Measurements from ENCODE around the gene TMEM11. TPM values are rescaled to one million over a fixed set of nuclear protein-coding genes. Genes with fewer than 3 reads are reported as not detected.

TMEM11 gene
- total and polyA plus RNA-seq, 8 donors: 0.87 to 30.8 (median 13.1) TPM

GRCh38 chr17:21215935-21216334 is 2.0 kb upstream of the TMEM11 start:
- peaks cover 0 to 9% (median 6%) of the 10 kb centered on the region in 4 donors for H3K36me3 ChIP-seq
- H3K27ac ChIP-seq: no peak overlapping the region
- no peak overlapping the region for H3K4me3 ChIP-seq
- H3K9me3 ChIP-seq: no peaks in the 10 kb centered on the region
- no peaks in the 10 kb centered on the region for H3K27me3 ChIP-seq
- peaks cover 33 to 67% (median 50%) of the 10 kb centered on the region in 4 donors for H3K4me1 ChIP-seq
- DNase-seq: no peak
- intact Hi-C loops (cut with DNase I; ENCODE audit: low total_unique reads): loop anchor here (10.0 kb wide), 1 partner anchor 91 kb away; the partner anchor contains the start of gene DHRS7B
- 89 to 96% (median 91%) methylated on average over 6 of the region's 6 CpGs for WGBS, 5 donors
- TF ChIP-seq CTCF (IDR thresholded peaks at IDR 0.05) (no peak), POLR2AphosphoS5 (IDR thresholded peaks at IDR 0.05) (no peak), POLR2A (IDR thresholded peaks at IDR 0.05) (no peak), EP300 (IDR thresholded peaks at IDR 0.05) (no peak)

GRCh38 chr17:21214777-21215541 is 998 bp upstream of the TMEM11 start:
- Histone ChIP-seq H3K27me3 (no peaks in the 10 kb centered on the region), H3K36me3 (peaks cover 0 to 12% (median 11%) of the 10 kb centered on the region in 4 donors), H3K9me3 (no peaks in the 10 kb centered on the region), H3K27ac (peak overlapping the region; percentile 84 to 98 (median 94)), H3K4me3 (peak overlapping the region; percentile 94 to 100 (median 99)), H3K4me1 (peaks cover 39 to 77% (median 60%) of the 10 kb centered on the region in 4 donors)
- peak in 1 of 2 donors; percentile 37 for DNase-seq
- 7 to 14% (median 10%) methylated on average over 23 of the region's 23 CpGs for WGBS, 5 donors
- no peak for TF ChIP-seq POLR2AphosphoS5 (IDR thresholded peaks at IDR 0.05)
- intact Hi-C loops (cut with DNase I; ENCODE audit: low total_unique reads): loop anchor here (10.0 kb wide), 1 partner anchor 90 kb away; the partner anchor contains the start of gene DHRS7B

GRCh38 chr17:21213638-21214014 is 335 bp downstream of the TMEM11 start:
- Histone ChIP-seq H3K36me3 (peaks cover 4 to 25% (median 24%) of the 10 kb centered on the region in 4 donors), H3K27ac (peak overlapping the region; percentile 84 to 98 (median 94)), H3K4me3 (peak overlapping the region; percentile 94 to 100 (median 99)), H3K9me3 (no peaks in the 10 kb centered on the region), H3K4me1 (peaks cover 47 to 81% (median 67%) of the 10 kb centered on the region in 4 donors), H3K27me3 (no peaks in the 10 kb centered on the region)
- TF ChIP-seq POLR2A (IDR thresholded peaks at IDR 0.05) (no peak), POLR2AphosphoS5 (IDR thresholded peaks at IDR 0.05) (no peak), EP300 (IDR thresholded peaks at IDR 0.05) (no peak), CTCF (IDR thresholded peaks at IDR 0.05) (no peak)
- WGBS, 5 donors: 0 to 1% (median 0%) methylated on average over 25 to 35 of the region's 35 CpGs
- intact Hi-C loops (cut with DNase I; ENCODE audit: low total_unique reads): loop anchor here (10.0 kb wide), 1 partner anchor 89 kb away; the partner anchor contains the start of gene DHRS7B
- DNase-seq: peak; percentile 47 to 72

- intact Hi-C loops (cut with DNase I; ENCODE audit: low total_unique reads): loop anchor here (10.0 kb wide), 1 partner anchor 88 kb away; the partner anchor contains the start of gene DHRS7B
- H3K36me3 ChIP-seq: peaks cover 4 to 31% (median 30%) of the 10 kb centered on the region in 4 donors
- H3K4me1 ChIP-seq: peaks cover 53 to 82% (median 71%) of the 10 kb centered on the region in 4 donors
- H3K4me3 ChIP-seq: peak overlapping the region; percentile 94 to 100 (median 99)
- peak overlapping the region; percentile 84 to 98 (median 94) for H3K27ac ChIP-seq
- 4 to 6% (median 5%) methylated on average over 16 to 18 of the region's 18 CpGs for WGBS, 5 donors
- H3K27me3 ChIP-seq: no peaks in the 10 kb centered on the region
- no peaks in the 10 kb centered on the region for H3K9me3 ChIP-seq
- no peak for TF ChIP-seq CTCF (IDR thresholded peaks at IDR 0.05)
- no peak for TF ChIP-seq POLR2AphosphoS5 (IDR thresholded peaks at IDR 0.05)
- no peak for TF ChIP-seq POLR2A (IDR thresholded peaks at IDR 0.05)
- no peak for TF ChIP-seq EP300 (IDR thresholded peaks at IDR 0.05)
- no peak for DNase-seq
Observed at GRCh38 chr17:21212826-21213637, 929 bp downstream of the TMEM11 start.
